ENCODE measurements around the gene F8.
"Not testable (repeated sequence)": the region's sequence is repeated elsewhere in the genome, so short reads cannot be mapped to it uniquely, and the experiment has no call there.

F8 gene

DNA sequence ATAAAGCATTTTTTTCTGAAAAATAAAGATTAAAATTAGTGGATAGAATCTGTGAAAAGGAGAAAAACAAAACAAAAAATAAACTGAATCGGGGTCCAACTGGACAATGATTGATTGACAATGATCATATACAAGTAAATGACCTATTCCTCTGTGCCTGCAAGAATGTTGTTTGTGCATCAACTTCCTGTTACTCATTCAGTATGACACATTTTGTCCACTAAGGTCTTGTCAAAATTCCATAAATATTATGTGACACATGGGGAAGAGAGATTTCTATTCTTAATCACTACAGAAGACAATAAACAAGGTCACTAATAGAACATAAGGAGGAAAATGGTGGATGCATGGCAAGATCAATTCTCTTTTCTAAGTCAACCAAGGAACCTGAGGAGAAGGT lies 54.9 kb downstream of the F8 start:
- no peak overlapping the region for H3K4me3 ChIP-seq (ENCODE audit: low read depth, low read length)
- DNase-seq (ENCODE audit: low read depth), result no peak
- TF ChIP-seq, protein P1, sequence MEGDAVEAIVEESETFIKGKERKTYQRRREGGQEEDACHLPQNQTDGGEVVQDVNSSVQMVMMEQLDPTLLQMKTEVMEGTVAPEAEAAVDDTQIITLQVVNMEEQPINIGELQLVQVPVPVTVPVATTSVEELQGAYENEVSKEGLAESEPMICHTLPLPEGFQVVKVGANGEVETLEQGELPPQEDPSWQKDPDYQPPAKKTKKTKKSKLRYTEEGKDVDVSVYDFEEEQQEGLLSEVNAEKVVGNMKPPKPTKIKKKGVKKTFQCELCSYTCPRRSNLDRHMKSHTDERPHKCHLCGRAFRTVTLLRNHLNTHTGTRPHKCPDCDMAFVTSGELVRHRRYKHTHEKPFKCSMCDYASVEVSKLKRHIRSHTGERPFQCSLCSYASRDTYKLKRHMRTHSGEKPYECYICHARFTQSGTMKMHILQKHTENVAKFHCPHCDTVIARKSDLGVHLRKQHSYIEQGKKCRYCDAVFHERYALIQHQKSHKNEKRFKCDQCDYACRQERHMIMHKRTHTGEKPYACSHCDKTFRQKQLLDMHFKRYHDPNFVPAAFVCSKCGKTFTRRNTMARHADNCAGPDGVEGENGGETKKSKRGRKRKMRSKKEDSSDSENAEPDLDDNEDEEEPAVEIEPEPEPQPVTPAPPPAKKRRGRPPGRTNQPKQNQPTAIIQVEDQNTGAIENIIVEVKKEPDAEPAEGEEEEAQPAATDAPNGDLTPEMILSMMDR (IDR thresholded peaks at IDR 0.05; ENCODE audit: control insufficient read depth, extremely low read depth, insufficient read depth), result no peak

DNA sequence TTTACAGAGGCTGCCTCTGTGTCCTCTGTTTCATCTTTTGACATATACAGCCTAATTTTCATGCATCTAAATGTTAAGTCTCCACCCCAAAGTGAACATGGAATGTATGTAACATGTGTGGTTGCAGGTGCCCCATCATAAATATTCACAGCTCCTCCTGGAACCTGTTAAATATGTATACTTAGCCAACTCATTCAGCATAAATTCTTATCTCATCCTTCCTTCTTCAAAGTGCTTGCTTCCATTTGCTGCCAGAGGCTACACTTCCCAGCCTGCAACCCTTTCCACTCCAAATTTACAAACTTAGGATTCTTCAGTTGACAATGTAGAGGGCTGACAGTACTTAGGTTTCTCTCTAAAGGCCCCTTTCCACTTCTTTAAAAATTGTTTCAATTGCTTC lies 60.6 kb downstream of the F8 start:
- H3K4me3 ChIP-seq (ENCODE audit: low read depth, low read length), result no peak overlapping the region
- DNase-seq (ENCODE audit: low read depth), result no peak
- TF ChIP-seq, protein P1 (IDR thresholded peaks at IDR 0.05; ENCODE audit: control insufficient read depth, extremely low read depth, insufficient read depth), result no peak

DNA sequence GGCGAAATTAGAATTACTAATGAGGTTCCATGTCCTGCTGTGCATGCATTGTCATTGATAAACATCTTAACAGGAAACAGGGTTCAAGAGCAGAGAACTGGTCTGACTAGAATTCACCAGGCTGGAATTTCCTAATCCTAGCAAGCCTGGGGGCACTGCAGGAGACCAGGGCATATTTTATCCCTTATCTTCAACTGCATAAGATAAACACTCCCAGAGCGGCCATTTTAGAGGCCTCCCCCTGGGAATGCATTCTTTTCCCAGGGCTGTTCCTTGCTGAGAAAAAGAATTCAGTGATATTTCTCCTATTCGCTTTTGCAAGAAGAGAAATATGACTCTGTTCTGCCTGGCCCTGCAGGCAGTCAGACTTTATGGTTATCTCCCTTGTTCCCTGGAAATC lies 66.7 kb downstream of the F8 start:
- H3K4me3 ChIP-seq (ENCODE audit: low read depth, low read length); DNase-seq (ENCODE audit: low read depth): not testable (repeated sequence)

DNA sequence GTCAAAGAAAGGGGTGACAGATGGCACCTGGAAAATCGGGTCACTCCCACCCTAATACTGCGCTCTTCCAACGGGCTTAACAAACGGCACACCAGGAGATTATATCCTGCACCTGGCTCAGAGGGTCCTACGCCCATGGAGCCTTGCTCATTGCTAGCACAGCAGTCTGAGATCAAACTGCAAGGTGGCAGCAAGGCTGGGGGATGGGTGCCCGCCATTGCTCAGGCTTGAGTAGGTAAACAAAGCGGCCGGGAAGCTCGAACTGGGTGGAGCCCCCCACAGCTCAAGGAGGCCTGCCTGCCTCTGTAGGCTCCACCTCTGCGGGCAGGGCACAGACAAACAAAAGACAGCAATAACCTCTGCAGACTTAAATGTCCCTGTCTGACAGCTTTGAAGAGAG lies 83.3 kb downstream of the F8 start:
- H3K4me3 ChIP-seq (ENCODE audit: low read depth, low read length); DNase-seq (ENCODE audit: low read depth): not testable (repeated sequence)

DNA sequence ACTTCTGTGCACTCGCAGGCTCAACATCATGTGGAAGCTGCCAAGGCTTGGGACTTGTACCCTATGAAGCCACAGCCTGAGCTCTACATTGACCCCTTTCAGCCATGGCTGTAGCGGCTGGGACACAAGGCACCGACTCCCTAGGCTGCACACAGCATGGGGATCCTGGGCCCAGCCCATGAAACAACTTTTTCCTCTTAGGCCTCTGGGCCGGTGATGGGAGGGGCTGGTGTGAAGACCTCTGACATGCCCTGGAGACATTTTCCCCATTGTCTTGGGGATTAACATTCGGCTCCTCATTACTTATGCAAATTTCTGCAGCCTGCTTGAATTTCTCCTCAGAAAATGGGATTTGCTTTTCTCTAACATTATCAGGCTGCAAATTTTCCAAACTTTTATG lies 97.8 kb downstream of the F8 start:
- DNase-seq (ENCODE audit: low read depth); H3K4me3 ChIP-seq (ENCODE audit: low read depth, low read length): not testable (repeated sequence)

DNA sequence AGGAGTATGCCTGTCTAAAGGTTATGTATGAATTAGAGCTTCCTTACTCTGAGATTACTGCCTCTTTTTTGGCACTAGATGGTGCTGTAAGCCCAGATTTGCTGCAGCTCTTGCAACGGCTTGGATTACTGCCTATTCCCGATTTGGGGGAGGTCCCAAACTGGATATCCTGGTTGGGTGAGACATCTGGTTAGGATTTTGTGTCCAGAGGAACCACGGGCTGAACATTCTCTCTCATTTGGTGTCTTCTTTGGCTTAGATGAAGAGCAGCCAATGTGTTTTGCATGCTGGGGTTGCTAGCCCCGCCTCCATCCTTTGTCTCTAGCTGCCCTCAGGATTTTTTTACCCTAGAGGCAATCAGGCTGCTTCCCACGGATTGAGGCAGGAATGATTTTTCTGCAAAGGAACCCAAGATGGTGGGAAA lies 104.5 kb downstream of the F8 start:
- DNase-seq (ENCODE audit: low read depth), result peak; percentile 62
- no peak overlapping the region for H3K4me3 ChIP-seq (ENCODE audit: low read depth, low read length)
- TF ChIP-seq, protein P1 (IDR thresholded peaks at IDR 0.05; ENCODE audit: control insufficient read depth, extremely low read depth, insufficient read depth), result peak; percentile 58

DNA sequence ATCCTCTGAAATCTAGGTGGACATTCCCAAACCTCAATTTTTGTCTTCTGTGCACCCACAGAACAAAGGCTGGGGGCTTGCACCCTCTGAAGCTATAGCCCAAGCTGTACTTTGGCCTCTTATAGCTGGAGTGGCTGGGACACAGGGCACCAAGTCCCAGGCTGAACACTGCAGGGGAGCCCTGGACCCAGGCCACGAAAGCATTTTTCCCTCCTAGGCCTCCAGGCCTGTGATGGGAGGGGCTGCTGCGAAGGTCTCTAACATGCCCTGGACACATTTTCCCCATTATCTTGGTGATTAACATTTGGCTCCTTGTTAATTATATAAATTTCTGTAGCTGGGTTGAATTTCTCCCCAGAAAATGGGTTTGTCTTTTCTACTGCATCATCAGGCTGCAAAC lies 108.5 kb downstream of the F8 start:
- no peak overlapping the region for H3K4me3 ChIP-seq (ENCODE audit: low read depth, low read length)
- DNase-seq (ENCODE audit: low read depth), result no peak
- TF ChIP-seq, protein P1 (IDR thresholded peaks at IDR 0.05; ENCODE audit: control insufficient read depth, extremely low read depth, insufficient read depth), result no peak

DNA sequence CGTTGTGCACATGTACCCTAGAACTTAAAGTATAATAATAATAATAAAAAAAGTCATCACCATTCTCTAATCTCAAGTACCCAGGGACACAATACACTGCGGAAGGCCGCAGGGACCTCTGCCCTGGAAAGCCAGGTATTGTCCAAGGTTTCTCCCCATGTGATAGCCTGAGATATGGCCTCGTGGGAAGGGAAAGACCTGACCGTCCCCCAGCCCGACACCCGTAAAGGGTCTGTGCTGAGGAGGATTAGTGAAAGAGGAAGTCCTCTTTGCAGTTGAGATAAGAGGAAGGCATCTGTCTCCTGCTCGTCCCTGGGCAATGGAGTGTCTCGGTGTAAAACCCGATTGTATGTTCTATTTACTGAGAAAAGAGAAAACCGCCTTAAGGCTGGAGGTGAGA lies 112.0 kb downstream of the F8 start:
- DNase-seq (ENCODE audit: low read depth); H3K4me3 ChIP-seq (ENCODE audit: low read depth, low read length): not testable (repeated sequence)

DNA sequence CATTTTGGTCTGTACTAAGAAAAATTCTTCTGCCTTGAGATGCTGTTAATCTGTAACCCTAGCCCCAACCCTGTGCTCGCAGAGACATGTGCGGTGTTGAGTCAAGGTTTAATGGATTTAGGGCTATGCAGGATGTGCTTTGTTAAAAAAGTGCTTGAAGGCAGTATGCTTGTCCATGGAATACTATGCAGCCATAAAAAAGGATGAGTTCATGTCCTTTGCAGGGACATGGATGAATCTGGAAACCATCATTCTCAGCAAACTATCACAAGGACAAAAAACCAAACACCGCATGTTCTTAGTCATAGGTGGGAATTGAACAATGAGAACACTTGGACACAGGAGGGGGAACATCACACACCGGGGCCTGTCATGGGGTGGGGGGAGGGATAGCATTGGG lies 112.5 kb downstream of the F8 start:
- not testable (repeated sequence) for DNase-seq (ENCODE audit: low read depth); H3K4me3 ChIP-seq (ENCODE audit: low read depth, low read length)

DNA sequence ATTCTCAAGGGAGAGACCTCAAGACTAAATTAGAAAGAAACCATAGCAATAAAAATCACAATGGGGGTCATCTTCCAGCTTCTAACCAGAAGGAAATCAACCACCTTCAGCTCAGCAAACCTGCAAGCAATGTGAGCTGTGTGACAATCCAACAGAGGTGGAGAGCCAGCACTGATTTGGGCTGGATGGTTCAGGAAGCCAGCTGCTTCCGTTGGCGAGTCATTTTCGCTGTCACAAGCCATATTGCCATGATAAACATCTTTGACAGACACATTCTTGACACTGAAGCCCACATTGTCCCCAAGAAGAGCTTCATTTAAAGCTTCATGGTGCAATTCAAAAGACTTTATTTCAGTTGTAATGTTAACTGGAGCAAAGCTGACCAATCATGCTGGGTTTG lies 113.7 kb downstream of the F8 start:
- TF ChIP-seq, protein P1 (IDR thresholded peaks at IDR 0.05; ENCODE audit: control insufficient read depth, extremely low read depth, insufficient read depth), result no peak
- H3K4me3 ChIP-seq (ENCODE audit: low read depth, low read length), result no peak overlapping the region
- no peak for DNase-seq (ENCODE audit: low read depth)

Data from LNCaP clone FGC (cell line).